ENCODE measurements around the gene MRM2. TPM values are rescaled to one million over a fixed set of nuclear protein-coding genes. Genes with fewer than 3 reads are reported as not detected.

Gene MRM2
- total and polyA plus RNA-seq, 10 of the 15 experiments (the other 5 are each of a cell fraction or from before 2014, with no cell fraction given), result 43.2 to 128 (median 71.4) TPM

- TF ChIP-seq POLR2AphosphoS5 (IDR thresholded peaks at IDR 0.05; ENCODE audit: low read length) (no peak), RAD51 (IDR thresholded peaks at IDR 0.05) (no peak), RAD21 (IDR thresholded peaks at IDR 0.05; ENCODE audit: insufficient read depth, low read depth, low read length) (no peak), CREM (IDR thresholded peaks at IDR 0.05; ENCODE audit: low read depth) (no peak), JUND (IDR thresholded peaks at IDR 0.05; ENCODE audit: low read depth, low read length) (no peak)
Measured at GRCh38 chr7:2257046-2257551, 15.1 kb upstream of the MRM2 start (continued).

GRCh38 chr7:2256306-2257045 lies 14.5 kb upstream of the MRM2 start:
- POLR2A ChIA-PET, result interaction anchor here (1.4 kb wide), 1 partner anchor 8 kb away, joined by 5 read pairs; no protein-coding TSS in a partner anchor

More at GRCh38 chr7:2256306-2257045, 14.5 kb upstream of the MRM2 start:
- ChIA-PET CTCF (no interaction called here), SMC1A (ENCODE audit: uncharacterized antibody, unreplicated experiment) (interaction anchor here (1.2 to 1.9 kb wide), 2 partner anchors 19 to 56 kb away, joined by 4 read pairs; no protein-coding TSS in a partner anchor), RAD21 (ENCODE audit: unreplicated experiment) (interaction anchor here (0.8 to 1.4 kb wide), 2 partner anchors 20 to 91 kb away, joined by 3 read pairs; no protein-coding TSS in a partner anchor)
- Histone ChIP-seq H2AFZ (ENCODE audit: control insufficient read depth, low read depth, low read length) (no peak overlapping the region), H3K9ac (ENCODE audit: control insufficient read depth, insufficient read depth, low read length) (no peak overlapping the region), H3K4me3 (no peak overlapping the region), H3K27me3 (replicated peaks in 1 of 2; ENCODE audit: control insufficient read depth in 2 of 2, insufficient read depth in 2 of 2, low read length in 1 of 2) (no peaks in the 10 kb centered on the region), H3K9me3 (replicated peaks; ENCODE audit: control insufficient read depth, insufficient read depth, low read length) (no peaks in the 10 kb centered on the region), H4K20me1 (ENCODE audit: control insufficient read depth, insufficient read depth) (no peaks in the 10 kb centered on the region), H3K79me2 (ENCODE audit: control insufficient read depth, insufficient read depth, low read length) (peaks cover 7% of the 10 kb centered on the region), H3K4me1 (ENCODE audit: control insufficient read depth, insufficient read depth, low read length) (peaks cover 35% of the 10 kb centered on the region), H3K36me3 (ENCODE audit: control insufficient read depth in 2 of 2, insufficient read depth in 2 of 2, low read length in 1 of 2) (peaks cover 8 to 44% of the 10 kb centered on the region in 2 experiments), H3K27ac (ENCODE audit: control insufficient read depth, insufficient read depth) (no peak overlapping the region), H3K4me2 (ENCODE audit: control insufficient read depth, insufficient read depth) (no peak overlapping the region)
- in situ Hi-C loops (cut with MboI), result no loop called here
- WGBS (ENCODE audit: insufficient coverage, insufficient replicate concordance, low lambda C conversion rate, missing lambda C conversion rate), result 97% methylated on average over 42 of the region's 44 CpGs
- DNase-seq (ENCODE audit: low read depth, low spot score) (no peak), ATAC-seq (no peak), FAIRE-seq (no peak)
- TF ChIP-seq POLR2A (IDR thresholded peaks at IDR 0.05; ENCODE audit: low read depth, low read length), result 0 out of 2 replicates have a peak, but pooled peaks have one; percentile 5
- no peak for TF ChIP-seq YY1 (IDR thresholded peaks at IDR 0.05; ENCODE audit: low read depth, low read length)
- no peak for TF ChIP-seq SREBF2 (IDR thresholded peaks at IDR 0.05; ENCODE audit: low read length)
- no TSS peak for BruUV-seq (replicated peaks)
- intact Hi-C loops (cut with micrococcal nuclease; ENCODE audit: unreplicated experiment), result no loop called here
